RPMI8226 (cell line): ENCODE data around the gene ATP6V0A1.
"Not testable (repeated sequence)": the region's sequence is repeated elsewhere in the genome, so short reads cannot be mapped to it uniquely, and the experiment has no call there.

Source experiments
- DNase-seq: peaks from one replicate; pipeline ENCODE4 v3.0.0-alpha.2; 2015

Gene ATP6V0A1

GRCh38 chr17:42520540-42520951 lies 61.9 kb downstream of the ATP6V0A1 start:
- DNase-seq: no peak

GRCh38 chr17:42521036-42521435 lies 62.4 kb downstream of the ATP6V0A1 start:
- DNase-seq: no peak

GRCh38 chr17:42521666-42522262 lies 63.1 kb downstream of the ATP6V0A1 start:
- no peak for DNase-seq

- no peak for DNase-seq
Measured at GRCh38 chr17:42522263-42522790, 63.6 kb downstream of the ATP6V0A1 start.

- DNase-seq: no peak
Measured at GRCh38 chr17:42522798-42523278, 64.2 kb downstream of the ATP6V0A1 start.

- DNase-seq: no peak
Measured at GRCh38 chr17:42525221-42525620, 66.5 kb downstream of the ATP6V0A1 start.

- no peak for DNase-seq
Measured at GRCh38 chr17:42526031-42526444, 67.4 kb downstream of the ATP6V0A1 start.

GRCh38 chr17:42527932-42528331 lies 69.3 kb downstream of the ATP6V0A1 start:
- DNase-seq: no peak

- no peak for DNase-seq
Measured at GRCh38 chr17:42529061-42529460, 70.4 kb downstream of the ATP6V0A1 start.

- DNase-seq: no peak
Measured at GRCh38 chr17:42530952-42531454, 72.3 kb downstream of the ATP6V0A1 start.

- peak; percentile 77 for DNase-seq
Measured at GRCh38 chr17:42531455-42532354, 73.0 kb downstream of the ATP6V0A1 start.

- no peak for DNase-seq
Measured at GRCh38 chr17:42535155-42536047, 76.7 kb downstream of the ATP6V0A1 start.

- DNase-seq: peak; percentile 96
Measured at GRCh38 chr17:42536048-42536371, 77.3 kb downstream of the ATP6V0A1 start, which contains the start of gene NAGLU. TSS of gene NAGLU (plus strand) at chr17:42536241. CDS start at chr17:42536273, 32 bp downstream.

GRCh38 chr17:42536372-42537155 lies 77.9 kb downstream of the ATP6V0A1 start:
- peak; percentile 97 for DNase-seq

- DNase-seq: no peak
Measured at GRCh38 chr17:42537156-42537805, 78.6 kb downstream of the ATP6V0A1 start.

GRCh38 chr17:42537826-42538451 lies 79.3 kb downstream of the ATP6V0A1 start:
- DNase-seq: no peak

GRCh38 chr17:42538482-42538881 lies 79.8 kb downstream of the ATP6V0A1 start:
- DNase-seq: no peak

- not testable (repeated sequence) for DNase-seq
Measured at GRCh38 chr17:42540558-42540957, 81.9 kb downstream of the ATP6V0A1 start.

- no peak for DNase-seq
Measured at GRCh38 chr17:42541041-42541833, 82.6 kb downstream of the ATP6V0A1 start.
